ENCODE results near the gene PCGF3.
A peak's percentile ranks its signal among the peaks of the same experiment; 100 is the strongest.

PCGF3 gene

GRCh38 chr4:739569-739968 is 33.9 kb downstream of the PCGF3 start:
- H3K36me3 Mint-ChIP-seq, result peaks cover 20% of the 10 kb centered on the region
- peaks cover 1% of the 10 kb centered on the region for H3K9me3 Mint-ChIP-seq
- H3K4me3 Mint-ChIP-seq, result no peak overlapping the region
- no peak for ATAC-seq (ENCODE audit: low read depth)
- H3K27me3 Mint-ChIP-seq, result no peaks in the 10 kb centered on the region
- peaks cover 2% of the 10 kb centered on the region for H3K4me1 Mint-ChIP-seq
- DNase-seq (ENCODE audit: low spot score in 2 of 2), result no peak
- no peak overlapping the region for H3K27ac Mint-ChIP-seq

- Mint-ChIP-seq H3K4me1 (peaks cover 2% of the 10 kb centered on the region), H3K27me3 (no peaks in the 10 kb centered on the region), H3K4me3 (no peak overlapping the region), H3K36me3 (peaks cover 17% of the 10 kb centered on the region), H3K9me3 (peaks cover 1% of the 10 kb centered on the region), H3K27ac (no peak overlapping the region)
- DNase-seq (ENCODE audit: low spot score in 2 of 2) (no peak), ATAC-seq (ENCODE audit: low read depth) (no peak)
Measured at GRCh38 chr4:740011-740410, 34.4 kb downstream of the PCGF3 start.

- DNase-seq (ENCODE audit: low spot score in 2 of 2) (no peak), ATAC-seq (ENCODE audit: low read depth) (no peak)
- Mint-ChIP-seq H3K36me3 (peaks cover 13% of the 10 kb centered on the region), H3K4me3 (no peak overlapping the region), H3K27ac (no peak overlapping the region), H3K9me3 (peaks cover 1% of the 10 kb centered on the region), H3K27me3 (no peaks in the 10 kb centered on the region), H3K4me1 (peaks cover 2% of the 10 kb centered on the region)
Measured at GRCh38 chr4:740656-741282, 35.1 kb downstream of the PCGF3 start.

GRCh38 chr4:742096-742741 is 36.6 kb downstream of the PCGF3 start:
- Mint-ChIP-seq H3K27ac (no peak overlapping the region), H3K36me3 (peaks cover 13% of the 10 kb centered on the region), H3K9me3 (peaks cover 1% of the 10 kb centered on the region), H3K4me1 (peaks cover 2% of the 10 kb centered on the region), H3K27me3 (no peaks in the 10 kb centered on the region), H3K4me3 (no peak overlapping the region)
- ATAC-seq (ENCODE audit: low read depth), result no peak
- no peak for DNase-seq (ENCODE audit: low spot score in 2 of 2)

- Mint-ChIP-seq H3K27ac (no peak overlapping the region), H3K27me3 (no peaks in the 10 kb centered on the region), H3K4me3 (no peak overlapping the region), H3K4me1 (peaks cover 2% of the 10 kb centered on the region), H3K9me3 (peaks cover 1% of the 10 kb centered on the region), H3K36me3 (peaks cover 11% of the 10 kb centered on the region)
- DNase-seq (ENCODE audit: low spot score in 2 of 2), result peak; percentile 78 to 85
- ATAC-seq (ENCODE audit: low read depth), result peak; percentile 79
Measured at GRCh38 chr4:742742-743311, 37.2 kb downstream of the PCGF3 start.

- H3K36me3 Mint-ChIP-seq, result peaks cover 11% of the 10 kb centered on the region
- no peaks in the 10 kb centered on the region for H3K27me3 Mint-ChIP-seq
- H3K4me3 Mint-ChIP-seq, result no peak overlapping the region
- peaks cover 1% of the 10 kb centered on the region for H3K9me3 Mint-ChIP-seq
- H3K27ac Mint-ChIP-seq, result no peak overlapping the region
- peaks cover 2% of the 10 kb centered on the region for H3K4me1 Mint-ChIP-seq
- no peak for ATAC-seq (ENCODE audit: low read depth)
- DNase-seq (ENCODE audit: low spot score in 2 of 2), result no peak
Measured at GRCh38 chr4:743463-744211, 38.0 kb downstream of the PCGF3 start.

- Mint-ChIP-seq H3K4me1 (peaks cover 2% of the 10 kb centered on the region), H3K27me3 (no peaks in the 10 kb centered on the region), H3K4me3 (no peak overlapping the region), H3K27ac (no peak overlapping the region), H3K9me3 (peaks cover 1% of the 10 kb centered on the region), H3K36me3 (peaks cover 11% of the 10 kb centered on the region)
- no peak for DNase-seq (ENCODE audit: low spot score in 2 of 2)
- no peak for ATAC-seq (ENCODE audit: low read depth)
Measured at GRCh38 chr4:744212-744841, 38.7 kb downstream of the PCGF3 start.

- DNase-seq (ENCODE audit: low spot score in 2 of 2), result no peak
- peaks cover 2% of the 10 kb centered on the region for H3K4me1 Mint-ChIP-seq
- no peak for ATAC-seq (ENCODE audit: low read depth)
- H3K4me3 Mint-ChIP-seq, result no peak overlapping the region
- no peak overlapping the region for H3K27ac Mint-ChIP-seq
- H3K27me3 Mint-ChIP-seq, result no peaks in the 10 kb centered on the region
- H3K9me3 Mint-ChIP-seq, result peaks cover 1% of the 10 kb centered on the region
- H3K36me3 Mint-ChIP-seq, result peaks cover 10% of the 10 kb centered on the region
Measured at GRCh38 chr4:747546-748170, 42.0 kb downstream of the PCGF3 start.

GRCh38 chr4:748461-748860 is 42.8 kb downstream of the PCGF3 start:
- no peak for ATAC-seq (ENCODE audit: low read depth)
- peaks cover 1% of the 10 kb centered on the region for H3K9me3 Mint-ChIP-seq
- H3K4me3 Mint-ChIP-seq, result no peak overlapping the region
- peaks cover 2% of the 10 kb centered on the region for H3K4me1 Mint-ChIP-seq
- no peak overlapping the region for H3K27ac Mint-ChIP-seq
- peaks cover 10% of the 10 kb centered on the region for H3K36me3 Mint-ChIP-seq
- no peaks in the 10 kb centered on the region for H3K27me3 Mint-ChIP-seq
- no peak for DNase-seq (ENCODE audit: low spot score in 2 of 2)

- H3K27me3 Mint-ChIP-seq, result no peaks in the 10 kb centered on the region
- no peak for ATAC-seq (ENCODE audit: low read depth)
- DNase-seq (ENCODE audit: low spot score in 2 of 2), result no peak
- H3K36me3 Mint-ChIP-seq, result peaks cover 11% of the 10 kb centered on the region
- no peaks in the 10 kb centered on the region for H3K4me1 Mint-ChIP-seq
- no peaks in the 10 kb centered on the region for H3K9me3 Mint-ChIP-seq
- no peak overlapping the region for H3K4me3 Mint-ChIP-seq
- no peak overlapping the region for H3K27ac Mint-ChIP-seq
Measured at GRCh38 chr4:749698-750666, 44.4 kb downstream of the PCGF3 start.

GRCh38 chr4:751676-752075 is 46.0 kb downstream of the PCGF3 start:
- no peak overlapping the region for H3K27ac Mint-ChIP-seq
- H3K4me1 Mint-ChIP-seq, result no peaks in the 10 kb centered on the region
- ATAC-seq (ENCODE audit: low read depth), result no peak
- peaks cover 15% of the 10 kb centered on the region for H3K36me3 Mint-ChIP-seq
- H3K9me3 Mint-ChIP-seq, result no peaks in the 10 kb centered on the region
- no peaks in the 10 kb centered on the region for H3K27me3 Mint-ChIP-seq
- H3K4me3 Mint-ChIP-seq, result no peak overlapping the region
- no peak for DNase-seq (ENCODE audit: low spot score in 2 of 2)

GRCh38 chr4:752196-752861 is 46.7 kb downstream of the PCGF3 start:
- Mint-ChIP-seq H3K9me3 (no peaks in the 10 kb centered on the region), H3K36me3 (peaks cover 15% of the 10 kb centered on the region), H3K4me3 (no peak overlapping the region), H3K27ac (no peak overlapping the region), H3K4me1 (no peaks in the 10 kb centered on the region), H3K27me3 (no peaks in the 10 kb centered on the region)
- ATAC-seq (ENCODE audit: low read depth) (no peak), DNase-seq (ENCODE audit: low spot score in 2 of 2) (no peak)
